Measurements from ENCODE around the gene TRIM31.

TRIM31 gene

GRCh38 chr6:30066082-30066481 lies 46.8 kb downstream of the TRIM31 start:
- H3K4me3 ChIP-seq (replicated peaks; ENCODE audit: low read depth, low read length): peak overlapping the region; percentile 59
- no peaks in the 10 kb centered on the region for H3K27me3 ChIP-seq (replicated peaks; ENCODE audit: control insufficient read depth, insufficient read depth, low read length)
- peaks cover 2% of the 10 kb centered on the region; the same call in 1 of the 2 replicates for H3K36me3 ChIP-seq (ENCODE audit: control insufficient read depth, insufficient read depth, low read length)
- TF ChIP-seq CTCF (IDR thresholded peaks at IDR 0.05; ENCODE audit: insufficient read depth, low read length, poor library complexity, severe bottlenecking): no peak
- no peak for DNase-seq (ENCODE audit: extremely low read depth, insufficient read length)

- DNase-seq (ENCODE audit: extremely low read depth, insufficient read length): no peak
- H3K36me3 ChIP-seq (ENCODE audit: control insufficient read depth, insufficient read depth, low read length): no peaks in the 10 kb centered on the region; the same call in 1 of the 2 replicates
- no peak overlapping the region for H3K4me3 ChIP-seq (replicated peaks; ENCODE audit: low read depth, low read length)
- H3K27me3 ChIP-seq (replicated peaks; ENCODE audit: control insufficient read depth, insufficient read depth, low read length): no peaks in the 10 kb centered on the region
- TF ChIP-seq CTCF (IDR thresholded peaks at IDR 0.05; ENCODE audit: insufficient read depth, low read length, poor library complexity, severe bottlenecking): no peak
Observed at GRCh38 chr6:30063315-30063714, 49.6 kb downstream of the TRIM31 start.

GRCh38 chr6:30062471-30063178 lies 50.3 kb downstream of the TRIM31 start:
- peaks cover 2% of the 10 kb centered on the region; the same call in 1 of the 2 replicates for H3K36me3 ChIP-seq (ENCODE audit: control insufficient read depth, insufficient read depth, low read length)
- no peaks in the 10 kb centered on the region for H3K27me3 ChIP-seq (replicated peaks; ENCODE audit: control insufficient read depth, insufficient read depth, low read length)
- DNase-seq (ENCODE audit: extremely low read depth, insufficient read length): no peak
- peak overlapping the region; percentile 75 for H3K4me3 ChIP-seq (replicated peaks; ENCODE audit: low read depth, low read length)
- TF ChIP-seq CTCF (IDR thresholded peaks at IDR 0.05; ENCODE audit: insufficient read depth, low read length, poor library complexity, severe bottlenecking): no peak

- Histone ChIP-seq H3K4me3 (replicated peaks; ENCODE audit: low read depth, low read length) (peak overlapping the region; percentile 75), H3K27me3 (replicated peaks; ENCODE audit: control insufficient read depth, insufficient read depth, low read length) (no peaks in the 10 kb centered on the region), H3K36me3 (ENCODE audit: control insufficient read depth, insufficient read depth, low read length) (peaks cover 2% of the 10 kb centered on the region; the same call in 1 of the 2 replicates)
- DNase-seq (ENCODE audit: extremely low read depth, insufficient read length): no peak
- no peak for TF ChIP-seq CTCF (IDR thresholded peaks at IDR 0.05; ENCODE audit: insufficient read depth, low read length, poor library complexity, severe bottlenecking)
Observed at GRCh38 chr6:30061858-30062458, 50.9 kb downstream of the TRIM31 start.

GRCh38 chr6:30061092-30061857 lies 51.6 kb downstream of the TRIM31 start, which contains the start of gene POLR1H:
POLR1H (plus strand) TSS chr6:30061265; CDS start chr6:30061525, 260 bp downstream.
- no peak for TF ChIP-seq CTCF (IDR thresholded peaks at IDR 0.05; ENCODE audit: insufficient read depth, low read length, poor library complexity, severe bottlenecking)
- H3K36me3 ChIP-seq (ENCODE audit: control insufficient read depth, insufficient read depth, low read length): peaks cover 2% of the 10 kb centered on the region; the same call in 1 of the 2 replicates
- H3K27me3 ChIP-seq (replicated peaks; ENCODE audit: control insufficient read depth, insufficient read depth, low read length): no peaks in the 10 kb centered on the region
- H3K4me3 ChIP-seq (replicated peaks; ENCODE audit: low read depth, low read length): peak within 1 kb of the TSS; percentile 75
- peak; percentile 87 for DNase-seq (ENCODE audit: extremely low read depth, insufficient read length)

Measured in GM06990 (cell line).